ENCODE measurements around the gene SCP2. TPM values are rescaled to one million over a fixed set of nuclear protein-coding genes. Genes with fewer than 3 reads are reported as not detected.

Gene SCP2
- total RNA-seq (2014; rRNA removed; shearing (Covaris generic)): 63.9 and 65.6 TPM in 2 replicates
- 75.5 and 77.1 TPM in 2 replicates for total RNA-seq (2022)
- percentile 52 among the genes with signal in this experiment for Bru-seq, nascent RNA
- percentile 54 among the genes with signal in this experiment for BruChase-seq, experiment 1, labeled RNA remaining after a 6-hour chase
- BruChase-seq, experiment 2, labeled RNA remaining after a 2-hour chase: percentile 47 among the genes with signal in this experiment
- long read RNA-seq, transcript SCP2-205 (4 exons, 1,298 nt): minor isoform, 15 of 206 reads
- long read RNA-seq, transcript SCP2-207 (5 exons, 894 nt): major isoform, 182 of 206 reads
- long read RNA-seq, partial matches to known transcripts: 5 of 206 reads
- long read RNA-seq, other reads (novel, unspliced or antisense): 2 of 206 reads

GRCh38 chr1:52927212-52928014 lies at the start of gene SCP2:
SCP2 (plus strand) TSS chr1:52927276; CDS start chr1:52927397, 121 bp downstream.
- BruUV-seq (replicated peaks): no TSS peak
- no peak within 1 kb of the TSS for H3K4me2 ChIP-seq (ENCODE audit: low read length)

GRCh38 chr1:52877554-52877953 lies 49.5 kb upstream of the SCP2 start:
- H3K4me3 ChIP-seq (ENCODE audit: low read depth, low read length, poor library complexity, severe bottlenecking): no peak overlapping the region
- H3K4me2 ChIP-seq (ENCODE audit: low read length): no peak overlapping the region
- no peak overlapping the region for H2AFZ ChIP-seq (ENCODE audit: low read length)
- BruUV-seq (replicated peaks): no TSS peak
- TF ChIP-seq CTCF (conservative IDR thresholded peaks at IDR 0.05; ENCODE audit: low read length): no peak
- TF ChIP-seq EZH2phosphoT487 (IDR thresholded peaks at IDR 0.05; ENCODE audit: borderline replicate concordance, low read depth, low read length): no peak
- no peaks in the 10 kb centered on the region for H3K9me3 ChIP-seq (ENCODE audit: low read length)
- no peak overlapping the region for H3K27ac ChIP-seq (ENCODE audit: low read depth, low read length, poor library complexity, severe bottlenecking)
- intact Hi-C loops (cut with micrococcal nuclease; ENCODE audit: unreplicated experiment): no loop called here
- H3K4me1 ChIP-seq (ENCODE audit: insufficient read depth, low read length, poor library complexity, severe bottlenecking): no peaks in the 10 kb centered on the region
- H3K36me3 ChIP-seq (ENCODE audit: insufficient read depth, low read length): no peaks in the 10 kb centered on the region
- H3K79me2 ChIP-seq (ENCODE audit: insufficient read depth, low read depth, low read length): no peaks in the 10 kb centered on the region
- ChIA-PET CTCF (ENCODE audit: unreplicated experiment) (no interaction called here), POLR2A (interaction anchor here (1.0 to 1.2 kb wide), 2 partner anchors 10 to 20 kb away, joined by 4 to 5 read pairs; no protein-coding TSS in a partner anchor)
- no peak for DNase-seq (ENCODE audit: low spot score)
- no peaks in the 10 kb centered on the region for H4K20me1 ChIP-seq (ENCODE audit: insufficient read depth, low read length)
- no peaks in the 10 kb centered on the region for H3K9me2 ChIP-seq (ENCODE audit: insufficient read depth, low read length)

More at GRCh38 chr1:52927212-52928014, at the start of gene SCP2:
- Histone ChIP-seq H3K27ac (ENCODE audit: low read depth, low read length, poor library complexity, severe bottlenecking) (no peak within 1 kb of the TSS), H3K4me3 (ENCODE audit: low read depth, low read length, poor library complexity, severe bottlenecking) (no peak within 1 kb of the TSS), H3K79me2 (ENCODE audit: insufficient read depth, low read depth, low read length) (no peaks in the 10 kb centered on the region), H3K9me3 (ENCODE audit: low read length) (no peaks in the 10 kb centered on the region), H4K20me1 (ENCODE audit: insufficient read depth, low read length) (no peaks in the 10 kb centered on the region), H3K36me3 (ENCODE audit: insufficient read depth, low read length) (no peaks in the 10 kb centered on the region), H2AFZ (ENCODE audit: low read length) (no peak within 1 kb of the TSS), H3K4me1 (ENCODE audit: insufficient read depth, low read length, poor library complexity, severe bottlenecking) (no peaks in the 10 kb centered on the region), H3K9me2 (ENCODE audit: insufficient read depth, low read length) (no peaks in the 10 kb centered on the region)
- POLR2A ChIA-PET: no interaction called here
- DNase-seq (ENCODE audit: low spot score): no peak
- TF ChIP-seq EZH2phosphoT487 (IDR thresholded peaks at IDR 0.05; ENCODE audit: borderline replicate concordance, low read depth, low read length) (no peak), CTCF (conservative IDR thresholded peaks at IDR 0.05; ENCODE audit: low read length) (no peak)
- intact Hi-C loops (cut with micrococcal nuclease; ENCODE audit: unreplicated experiment): no loop called here
- CTCF ChIA-PET (ENCODE audit: unreplicated experiment): no interaction called here

All from OCI-LY7 (cell line).